OCI-LY3 (cell line): ENCODE results near the gene AQP5.

Source experiments
- CTCF ChIP-seq: fragments of 200-600, 300-600 bp; sonication (generic); IDR thresholded peaks from 2 replicates; pipeline ENCODE4 v1.5.1; 2014; ENCODE audit warnings: antibody characterized with exemption, low read length, low read depth
- EZH2phosphoT487 ChIP-seq: fragments of 200-600 bp; shearing (Covaris generic); IDR thresholded peaks from 2 replicates; pipeline ENCODE4 v1.6.1; 2018; ENCODE audit warnings: antibody characterized with exemption, mixed run types, low read depth

- TF ChIP-seq CTCF: no peak
- no peak for TF ChIP-seq EZH2phosphoT487
Measured at GRCh38 chr12:49929581-49929980, 32.1 kb upstream of the AQP5 start.
